ENCODE data around the gene APOBEC3H. TPM values are rescaled to one million over a fixed set of nuclear protein-coding genes. Genes with fewer than 3 reads are reported as not detected.

Gene APOBEC3H
- total and polyA plus RNA-seq, 2 experiments from 2014 or later = not detected

DNA sequence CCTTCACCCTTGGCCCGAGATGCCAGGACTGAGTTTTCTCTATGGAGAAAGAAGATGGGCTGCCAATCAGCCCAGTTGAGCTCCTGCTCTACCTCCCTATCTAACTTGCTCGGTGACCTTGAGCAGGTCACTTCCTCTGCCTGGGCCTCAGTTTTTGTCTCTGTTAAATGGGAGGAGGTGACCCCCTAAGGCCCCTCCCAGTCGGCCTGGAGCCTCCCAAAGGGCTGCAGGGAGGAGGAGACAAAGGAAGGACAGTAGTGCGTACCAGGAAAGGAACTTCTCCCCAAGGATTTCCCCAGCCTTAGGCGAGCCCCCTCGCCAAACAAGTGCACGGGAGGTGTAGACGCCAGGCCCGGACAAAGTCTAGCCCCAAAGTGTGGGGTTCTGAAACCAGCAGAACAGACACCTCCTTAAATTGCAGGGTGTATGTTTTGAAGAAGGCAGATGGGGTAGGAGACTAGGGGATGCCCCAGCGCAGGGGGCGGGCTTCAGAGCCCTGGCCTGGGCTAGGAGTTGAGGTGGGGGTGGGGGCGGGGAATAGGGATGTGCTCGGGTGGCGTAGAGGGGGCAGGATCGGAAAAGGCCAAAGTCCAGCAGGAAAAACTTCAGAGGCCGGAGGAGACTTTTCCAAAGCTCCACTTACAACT lies 54.4 kb downstream of the APOBEC3H start:
- TF ChIP-seq, protein P1, sequence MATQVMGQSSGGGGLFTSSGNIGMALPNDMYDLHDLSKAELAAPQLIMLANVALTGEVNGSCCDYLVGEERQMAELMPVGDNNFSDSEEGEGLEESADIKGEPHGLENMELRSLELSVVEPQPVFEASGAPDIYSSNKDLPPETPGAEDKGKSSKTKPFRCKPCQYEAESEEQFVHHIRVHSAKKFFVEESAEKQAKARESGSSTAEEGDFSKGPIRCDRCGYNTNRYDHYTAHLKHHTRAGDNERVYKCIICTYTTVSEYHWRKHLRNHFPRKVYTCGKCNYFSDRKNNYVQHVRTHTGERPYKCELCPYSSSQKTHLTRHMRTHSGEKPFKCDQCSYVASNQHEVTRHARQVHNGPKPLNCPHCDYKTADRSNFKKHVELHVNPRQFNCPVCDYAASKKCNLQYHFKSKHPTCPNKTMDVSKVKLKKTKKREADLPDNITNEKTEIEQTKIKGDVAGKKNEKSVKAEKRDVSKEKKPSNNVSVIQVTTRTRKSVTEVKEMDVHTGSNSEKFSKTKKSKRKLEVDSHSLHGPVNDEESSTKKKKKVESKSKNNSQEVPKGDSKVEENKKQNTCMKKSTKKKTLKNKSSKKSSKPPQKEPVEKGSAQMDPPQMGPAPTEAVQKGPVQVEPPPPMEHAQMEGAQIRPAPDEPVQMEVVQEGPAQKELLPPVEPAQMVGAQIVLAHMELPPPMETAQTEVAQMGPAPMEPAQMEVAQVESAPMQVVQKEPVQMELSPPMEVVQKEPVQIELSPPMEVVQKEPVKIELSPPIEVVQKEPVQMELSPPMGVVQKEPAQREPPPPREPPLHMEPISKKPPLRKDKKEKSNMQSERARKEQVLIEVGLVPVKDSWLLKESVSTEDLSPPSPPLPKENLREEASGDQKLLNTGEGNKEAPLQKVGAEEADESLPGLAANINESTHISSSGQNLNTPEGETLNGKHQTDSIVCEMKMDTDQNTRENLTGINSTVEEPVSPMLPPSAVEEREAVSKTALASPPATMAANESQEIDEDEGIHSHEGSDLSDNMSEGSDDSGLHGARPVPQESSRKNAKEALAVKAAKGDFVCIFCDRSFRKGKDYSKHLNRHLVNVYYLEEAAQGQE (IDR thresholded peaks at IDR 0.05; ENCODE audit: unreplicated experiment) = no peak
- TF ChIP-seq ZNF114 (CRISPR knock-in tag; IDR thresholded peaks at IDR 0.05) (no peak), JUNB (IDR thresholded peaks at IDR 0.05; ENCODE audit: unreplicated experiment) (no peak), STAT1 (IDR thresholded peaks at IDR 0.05; ENCODE audit: unreplicated experiment) (no peak), EZH2phosphoT487 (IDR thresholded peaks at IDR 0.05; ENCODE audit: unreplicated experiment) (no peak), EZH2 (IDR thresholded peaks at IDR 0.05; ENCODE audit: low read depth, unreplicated experiment) (no peak), CREB1 (CRISPR knock-in tag; IDR thresholded peaks at IDR 0.05; ENCODE audit: low read depth) (no peak), NANOG (IDR thresholded peaks at IDR 0.05; ENCODE audit: borderline replicate concordance) (no peak), POLR2AphosphoS5 (IDR thresholded peaks at IDR 0.05; ENCODE audit: low read depth) (no peak), ZNF331 (CRISPR knock-in tag; IDR thresholded peaks at IDR 0.05; ENCODE audit: low read depth) (no peak), CTCF (conservative IDR thresholded peaks at IDR 0.05; ENCODE audit: low read depth in 2 of 2) (no peak)
- TF ChIP-seq, protein P2, sequence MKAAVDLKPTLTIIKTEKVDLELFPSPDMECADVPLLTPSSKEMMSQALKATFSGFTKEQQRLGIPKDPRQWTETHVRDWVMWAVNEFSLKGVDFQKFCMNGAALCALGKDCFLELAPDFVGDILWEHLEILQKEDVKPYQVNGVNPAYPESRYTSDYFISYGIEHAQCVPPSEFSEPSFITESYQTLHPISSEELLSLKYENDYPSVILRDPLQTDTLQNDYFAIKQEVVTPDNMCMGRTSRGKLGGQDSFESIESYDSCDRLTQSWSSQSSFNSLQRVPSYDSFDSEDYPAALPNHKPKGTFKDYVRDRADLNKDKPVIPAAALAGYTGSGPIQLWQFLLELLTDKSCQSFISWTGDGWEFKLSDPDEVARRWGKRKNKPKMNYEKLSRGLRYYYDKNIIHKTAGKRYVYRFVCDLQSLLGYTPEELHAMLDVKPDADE (IDR thresholded peaks at IDR 0.05) = no peak
- TF ChIP-seq, protein P3, sequence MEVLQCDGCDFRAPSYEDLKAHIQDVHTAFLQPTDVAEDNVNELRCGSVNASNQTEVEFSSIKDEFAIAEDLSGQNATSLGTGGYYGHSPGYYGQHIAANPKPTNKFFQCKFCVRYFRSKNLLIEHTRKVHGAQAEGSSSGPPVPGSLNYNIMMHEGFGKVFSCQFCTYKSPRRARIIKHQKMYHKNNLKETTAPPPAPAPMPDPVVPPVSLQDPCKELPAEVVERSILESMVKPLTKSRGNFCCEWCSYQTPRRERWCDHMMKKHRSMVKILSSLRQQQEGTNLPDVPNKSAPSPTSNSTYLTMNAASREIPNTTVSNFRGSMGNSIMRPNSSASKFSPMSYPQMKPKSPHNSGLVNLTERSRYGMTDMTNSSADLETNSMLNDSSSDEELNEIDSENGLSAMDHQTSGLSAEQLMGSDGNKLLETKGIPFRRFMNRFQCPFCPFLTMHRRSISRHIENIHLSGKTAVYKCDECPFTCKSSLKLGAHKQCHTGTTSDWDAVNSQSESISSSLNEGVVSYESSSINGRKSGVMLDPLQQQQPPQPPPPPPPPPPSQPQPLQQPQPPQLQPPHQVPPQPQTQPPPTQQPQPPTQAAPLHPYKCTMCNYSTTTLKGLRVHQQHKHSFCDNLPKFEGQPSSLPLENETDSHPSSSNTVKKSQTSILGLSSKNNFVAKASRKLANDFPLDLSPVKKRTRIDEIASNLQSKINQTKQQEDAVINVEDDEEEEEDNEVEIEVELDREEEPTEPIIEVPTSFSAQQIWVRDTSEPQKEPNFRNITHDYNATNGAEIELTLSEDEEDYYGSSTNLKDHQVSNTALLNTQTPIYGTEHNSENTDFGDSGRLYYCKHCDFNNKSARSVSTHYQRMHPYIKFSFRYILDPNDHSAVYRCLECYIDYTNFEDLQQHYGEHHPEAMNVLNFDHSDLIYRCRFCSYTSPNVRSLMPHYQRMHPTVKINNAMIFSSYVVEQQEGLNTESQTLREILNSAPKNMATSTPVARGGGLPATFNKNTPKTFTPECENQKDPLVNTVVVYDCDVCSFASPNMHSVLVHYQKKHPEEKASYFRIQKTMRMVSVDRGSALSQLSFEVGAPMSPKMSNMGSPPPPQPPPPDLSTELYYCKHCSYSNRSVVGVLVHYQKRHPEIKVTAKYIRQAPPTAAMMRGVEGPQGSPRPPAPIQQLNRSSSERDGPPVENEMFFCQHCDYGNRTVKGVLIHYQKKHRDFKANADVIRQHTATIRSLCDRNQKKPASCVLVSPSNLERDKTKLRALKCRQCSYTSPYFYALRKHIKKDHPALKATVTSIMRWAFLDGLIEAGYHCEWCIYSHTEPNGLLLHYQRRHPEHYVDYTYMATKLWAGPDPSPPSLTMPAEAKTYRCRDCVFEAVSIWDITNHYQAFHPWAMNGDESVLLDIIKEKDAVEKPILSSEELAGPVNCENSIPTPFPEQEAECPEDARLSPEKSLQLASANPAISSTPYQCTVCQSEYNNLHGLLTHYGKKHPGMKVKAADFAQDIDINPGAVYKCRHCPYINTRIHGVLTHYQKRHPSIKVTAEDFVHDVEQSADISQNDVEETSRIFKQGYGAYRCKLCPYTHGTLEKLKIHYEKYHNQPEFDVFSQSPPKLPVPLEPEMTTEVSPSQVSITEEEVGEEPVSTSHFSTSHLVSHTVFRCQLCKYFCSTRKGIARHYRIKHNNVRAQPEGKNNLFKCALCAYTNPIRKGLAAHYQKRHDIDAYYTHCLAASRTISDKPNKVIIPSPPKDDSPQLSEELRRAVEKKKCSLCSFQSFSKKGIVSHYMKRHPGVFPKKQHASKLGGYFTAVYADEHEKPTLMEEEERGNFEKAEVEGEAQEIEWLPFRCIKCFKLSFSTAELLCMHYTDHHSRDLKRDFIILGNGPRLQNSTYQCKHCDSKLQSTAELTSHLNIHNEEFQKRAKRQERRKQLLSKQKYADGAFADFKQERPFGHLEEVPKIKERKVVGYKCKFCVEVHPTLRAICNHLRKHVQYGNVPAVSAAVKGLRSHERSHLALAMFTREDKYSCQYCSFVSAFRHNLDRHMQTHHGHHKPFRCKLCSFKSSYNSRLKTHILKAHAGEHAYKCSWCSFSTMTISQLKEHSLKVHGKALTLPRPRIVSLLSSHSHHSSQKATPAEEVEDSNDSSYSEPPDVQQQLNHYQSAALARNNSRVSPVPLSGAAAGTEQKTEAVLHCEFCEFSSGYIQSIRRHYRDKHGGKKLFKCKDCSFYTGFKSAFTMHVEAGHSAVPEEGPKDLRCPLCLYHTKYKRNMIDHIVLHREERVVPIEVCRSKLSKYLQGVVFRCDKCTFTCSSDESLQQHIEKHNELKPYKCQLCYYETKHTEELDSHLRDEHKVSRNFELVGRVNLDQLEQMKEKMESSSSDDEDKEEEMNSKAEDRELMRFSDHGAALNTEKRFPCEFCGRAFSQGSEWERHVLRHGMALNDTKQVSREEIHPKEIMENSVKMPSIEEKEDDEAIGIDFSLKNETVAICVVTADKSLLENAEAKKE (CRISPR knock-in tag; IDR thresholded peaks at IDR 0.05) = no peak
- Histone ChIP-seq H3F3A (replicated peaks; ENCODE audit: low read depth) (peaks cover 14% of the 10 kb centered on the region), H3K9me2 (ENCODE audit: insufficient read depth) (no peaks in the 10 kb centered on the region), H3K79me2 (replicated peaks; ENCODE audit: insufficient read depth) (no peaks in the 10 kb centered on the region), H2AFZ (no peak overlapping the region), H3K27ac (ENCODE audit: low read depth) (no peak overlapping the region), H3K4me3 (peak overlapping the region; percentile 73; the same call in 1 of the 2 replicates), H3K4me1 (ENCODE audit: insufficient read depth) (peaks cover 28% of the 10 kb centered on the region), H3K4me2 (peak overlapping the region; percentile 84), H3K27me3 (ENCODE audit: insufficient read depth) (peaks cover 27% of the 10 kb centered on the region), H4K20me1 (replicated peaks; ENCODE audit: insufficient read depth) (no peaks in the 10 kb centered on the region), H3K36me3 (ENCODE audit: insufficient read depth) (no peaks in the 10 kb centered on the region)
- DNase-seq (ENCODE audit: low spot score) = no peak
- no peak overlapping the region for H3K27ac Mint-ChIP-seq
- H3K36me3 Mint-ChIP-seq (ENCODE audit: low read depth) = no peaks in the 10 kb centered on the region
- H3K27me3 Mint-ChIP-seq (ENCODE audit: insufficient read depth, low read depth, poor library complexity) = peaks cover 33% of the 10 kb centered on the region
- no peak for ATAC-seq
- peak overlapping the region; percentile 59 for H3K4me3 Mint-ChIP-seq
- peaks cover 26% of the 10 kb centered on the region for H3K4me1 Mint-ChIP-seq
- H3K9me3 Mint-ChIP-seq = no peaks in the 10 kb centered on the region
